Measurements from ENCODE around the gene ZNF605.
"Not testable (repeated sequence)": the region's sequence is repeated elsewhere in the genome, so short reads cannot be mapped to it uniquely, and the experiment has no call there.

Gene ZNF605

DNA sequence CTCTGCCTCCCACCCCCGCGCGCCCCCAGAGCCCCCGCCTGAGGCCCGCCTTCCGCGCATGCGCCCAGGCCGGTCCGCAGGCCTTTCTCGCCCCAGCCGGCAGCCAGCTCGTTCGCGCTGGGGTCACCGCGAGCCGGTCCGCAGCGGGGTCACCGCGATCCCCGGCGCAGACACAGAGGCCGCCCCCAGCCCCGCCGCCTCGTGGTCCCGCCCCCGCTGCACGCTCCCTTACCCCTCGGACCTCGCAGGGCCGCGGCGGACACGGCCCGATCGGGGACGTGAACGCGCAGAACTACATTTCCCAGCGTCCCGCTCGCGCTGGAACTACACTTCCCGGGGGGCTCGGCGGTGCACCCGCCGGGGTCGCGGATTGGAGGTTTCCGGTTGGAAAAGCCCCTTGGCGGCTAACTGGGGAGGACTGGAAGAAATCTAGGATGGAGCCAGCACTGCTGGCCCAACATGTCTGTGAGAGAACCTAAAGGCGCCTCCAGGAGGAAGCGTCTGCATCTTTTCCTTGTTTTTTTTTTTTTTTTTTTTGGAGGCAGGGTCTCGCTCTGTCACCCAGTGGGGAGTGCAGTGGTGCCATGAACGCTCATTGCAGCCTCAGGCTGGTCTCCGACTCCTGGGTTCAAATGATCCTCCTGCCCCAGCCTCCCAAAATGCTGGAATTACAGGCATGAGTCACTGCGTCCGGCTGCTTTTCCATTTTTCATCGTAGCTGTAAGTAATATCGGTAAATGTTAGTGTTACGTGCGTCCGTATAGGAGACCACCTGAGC, at the start of gene ZNF605:
Gene ZNF605 (minus strand): TSS at position 296 of the 778 bp plus-strand sequence. CDS start 10,671 bp downstream, outside the sequence.
- peak; percentile 84 for DNase-seq (ENCODE audit: low spot score)

DNA sequence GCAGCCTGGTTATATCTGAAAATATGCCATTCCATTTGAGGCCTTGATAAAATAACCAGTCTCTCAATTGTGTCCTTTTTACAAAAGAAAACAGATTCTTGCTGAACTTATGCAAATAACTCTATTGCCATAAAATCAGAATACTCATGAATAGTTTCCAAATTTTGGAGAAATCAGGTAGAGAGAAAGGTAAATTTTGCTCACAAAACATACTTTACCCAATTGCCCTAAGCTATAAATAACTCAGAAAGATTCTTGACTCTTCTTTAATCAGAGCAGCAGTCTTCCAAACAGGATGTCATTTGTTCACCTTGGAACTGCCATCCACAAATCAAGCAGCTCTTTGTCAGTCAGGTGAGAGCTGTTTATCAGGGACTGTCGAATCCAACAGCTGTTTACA, 42.6 kb upstream of the ZNF605 start:
- no peak for DNase-seq (ENCODE audit: low spot score)

DNA sequence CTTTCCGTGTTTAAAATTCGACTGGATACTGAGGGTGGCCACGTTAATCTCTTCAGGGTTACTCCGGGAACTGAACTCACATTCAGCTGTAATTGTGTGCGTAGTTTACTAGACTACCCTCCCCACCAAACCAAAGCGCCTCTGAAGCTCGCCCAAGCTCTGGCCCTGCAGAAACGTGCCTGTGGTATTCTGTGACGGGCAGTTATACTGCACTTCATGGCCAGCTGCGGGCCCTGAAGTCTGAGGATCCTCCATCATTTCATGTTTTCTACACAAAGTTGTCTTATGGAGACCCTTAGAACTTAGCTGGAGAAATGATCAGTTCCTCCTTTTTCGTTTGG, 30.7 kb upstream of the ZNF605 start:
- no peak for DNase-seq (ENCODE audit: low spot score)

DNA sequence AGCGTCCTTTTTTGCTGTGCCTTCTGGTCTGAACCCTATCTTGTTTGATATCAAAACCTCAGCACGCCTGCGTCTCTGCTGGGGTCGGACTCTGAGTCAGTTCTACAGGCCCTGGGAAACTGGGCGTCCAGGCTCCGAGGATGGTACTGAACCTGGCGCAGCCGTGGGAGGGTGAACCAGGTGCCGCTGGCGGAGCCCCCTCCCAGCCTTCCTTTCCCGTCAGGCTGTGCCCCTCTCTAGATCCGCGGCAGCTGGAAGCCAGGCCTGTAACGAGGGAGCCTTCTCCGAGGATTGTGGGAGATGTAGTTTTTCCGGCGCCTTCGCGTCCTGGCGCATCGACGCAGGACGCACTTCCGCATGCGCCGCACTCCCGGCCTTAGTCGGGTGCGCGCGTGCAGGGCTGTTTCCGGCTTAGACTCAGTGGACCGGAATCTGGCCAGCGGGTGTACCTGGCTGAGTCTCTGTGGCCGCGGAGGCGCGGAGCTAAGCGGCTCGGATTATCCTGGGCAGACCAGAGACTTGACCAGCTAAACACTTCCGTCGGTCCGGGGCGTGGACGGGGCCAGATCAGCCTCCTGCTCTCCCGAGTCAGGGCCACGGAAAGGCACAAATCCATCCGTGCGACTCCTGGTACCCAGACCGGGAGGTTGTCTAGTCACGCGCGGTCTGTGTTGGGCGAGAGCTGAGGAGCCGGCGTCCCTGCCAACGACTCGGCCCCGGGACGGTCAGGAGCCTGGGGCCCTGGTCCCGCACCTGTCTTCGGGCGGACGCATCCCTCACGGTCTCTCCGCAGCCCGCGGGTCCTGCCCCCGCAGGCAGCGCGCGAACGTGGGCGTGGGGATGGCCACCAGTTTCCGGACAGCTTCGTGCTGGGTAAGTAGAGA, 30.1 kb upstream of the ZNF605 start, which contains the start of gene ZNF26:
Gene ZNF26 (plus strand): TSS at position 367 of the 884 bp plus-strand sequence. CDS start 474 bp downstream, at position 841.
- DNase-seq (ENCODE audit: low spot score): peak; percentile 91

DNA sequence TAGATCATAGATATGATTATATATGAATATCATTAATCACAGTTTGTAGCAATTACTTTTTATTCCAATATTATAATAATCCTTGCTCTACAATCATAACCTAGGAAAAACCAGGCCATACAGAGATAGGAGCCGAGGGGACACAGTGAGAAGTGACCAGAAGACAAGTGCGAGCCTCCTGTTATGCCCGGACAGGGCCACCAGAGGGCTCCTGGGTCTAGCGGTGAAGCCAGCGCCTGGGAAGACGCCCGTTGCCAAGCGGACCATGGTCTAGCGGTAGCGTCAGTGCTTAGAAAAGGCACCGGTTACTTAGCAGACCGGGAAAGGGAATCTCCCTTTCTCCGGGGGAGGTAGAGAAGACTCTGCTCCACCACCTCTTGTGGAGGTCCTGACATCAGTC, 20.8 kb upstream of the ZNF605 start:
- peak; percentile 5 for DNase-seq (ENCODE audit: low spot score)

DNA sequence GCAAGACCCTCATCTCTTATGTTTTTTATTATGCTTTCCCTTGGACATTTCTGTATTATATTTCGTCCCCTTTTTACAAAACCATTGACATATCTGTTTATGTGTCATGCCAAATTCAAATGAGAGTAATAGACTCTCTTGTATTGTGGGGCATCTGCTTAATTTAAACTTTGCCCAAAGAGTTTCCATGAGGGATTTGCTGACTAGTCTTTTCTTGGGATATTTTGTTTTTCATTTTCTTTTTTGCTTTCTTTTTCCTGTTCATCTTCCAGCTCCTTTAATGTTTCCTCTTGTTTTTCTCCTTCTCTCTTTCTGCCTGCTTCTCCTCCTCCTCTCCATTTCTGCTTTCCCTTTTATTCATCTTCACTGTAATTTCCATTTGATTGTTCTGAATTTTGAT, 16.3 kb upstream of the ZNF605 start:
- no peak for DNase-seq (ENCODE audit: low spot score)

DNA sequence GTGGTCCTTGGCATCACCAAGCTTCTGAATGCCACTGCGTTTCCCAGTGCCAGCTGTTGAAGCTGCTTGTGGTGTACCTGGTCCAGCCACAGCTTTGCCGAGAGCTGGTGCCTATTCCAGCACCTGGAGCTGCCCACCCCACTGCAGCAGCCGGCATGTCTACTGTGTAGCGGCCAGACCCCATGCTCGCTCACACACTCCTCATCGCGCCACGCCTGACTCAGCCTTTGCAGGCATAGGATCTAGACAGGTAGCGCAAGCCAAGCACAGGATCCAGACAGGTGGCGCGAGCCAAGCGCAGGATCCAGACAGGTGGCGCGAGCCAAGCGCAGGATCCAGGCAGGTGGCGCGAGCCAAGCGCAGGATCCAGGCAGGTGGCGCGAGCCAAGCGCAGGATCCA, 11.6 kb upstream of the ZNF605 start:
- DNase-seq (ENCODE audit: low spot score): no peak

DNA sequence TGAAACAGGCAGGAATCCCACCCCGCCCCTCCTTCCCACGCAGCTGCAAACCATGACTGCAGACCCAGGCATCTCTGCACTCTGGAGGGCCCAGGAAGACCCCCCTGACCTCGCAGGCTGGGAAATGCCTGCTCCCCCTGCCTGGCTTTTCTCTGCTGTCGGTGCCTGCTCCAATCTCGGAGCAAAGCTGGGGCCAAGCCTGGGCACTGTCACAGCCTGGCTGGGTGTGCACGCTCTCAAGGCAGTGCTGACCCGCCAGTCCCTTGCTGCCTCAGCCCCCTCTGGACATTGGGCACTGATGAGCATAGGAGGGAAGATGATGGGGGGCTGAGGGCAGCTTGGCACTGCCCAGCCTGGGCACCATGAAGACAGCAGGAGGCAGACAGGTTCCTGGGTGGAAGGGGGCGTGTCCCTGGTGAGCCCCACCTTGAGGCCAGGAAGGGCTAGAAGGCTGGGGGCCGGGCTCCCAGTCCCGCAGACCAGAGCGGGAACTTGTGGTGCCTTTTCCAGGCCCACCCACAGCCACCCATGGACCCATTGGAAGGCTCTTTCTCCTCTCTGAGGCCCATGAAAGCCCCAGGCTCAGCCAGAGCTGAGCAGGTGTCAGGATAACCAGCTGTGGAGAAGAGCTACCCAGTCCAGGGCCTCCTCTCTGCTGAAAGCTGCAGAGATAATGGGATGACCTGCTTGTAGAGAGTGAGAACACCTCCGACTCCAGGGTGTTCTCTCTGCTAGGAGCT, 10.7 kb upstream of the ZNF605 start:
- DNase-seq (ENCODE audit: low spot score): no peak

DNA sequence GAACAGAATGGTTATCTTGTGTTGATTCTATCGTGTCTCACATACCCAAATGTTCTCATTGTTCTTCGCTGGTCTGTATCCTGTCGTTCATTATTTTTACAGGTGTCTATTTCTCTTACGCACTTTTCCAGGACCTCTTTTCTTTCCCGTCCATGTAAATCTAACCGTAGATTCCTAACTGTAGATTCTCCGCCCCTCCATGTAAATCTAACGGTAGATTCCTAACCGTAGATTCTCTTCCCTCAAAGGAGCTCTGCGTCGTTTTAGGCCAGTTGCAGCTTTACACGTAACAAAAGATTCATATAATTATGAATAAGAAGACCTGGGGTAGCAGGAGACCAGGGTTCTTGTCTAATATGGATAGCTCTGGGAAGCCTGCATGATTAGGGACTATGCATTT, 9.7 kb upstream of the ZNF605 start:
- no peak for DNase-seq (ENCODE audit: low spot score)

DNA sequence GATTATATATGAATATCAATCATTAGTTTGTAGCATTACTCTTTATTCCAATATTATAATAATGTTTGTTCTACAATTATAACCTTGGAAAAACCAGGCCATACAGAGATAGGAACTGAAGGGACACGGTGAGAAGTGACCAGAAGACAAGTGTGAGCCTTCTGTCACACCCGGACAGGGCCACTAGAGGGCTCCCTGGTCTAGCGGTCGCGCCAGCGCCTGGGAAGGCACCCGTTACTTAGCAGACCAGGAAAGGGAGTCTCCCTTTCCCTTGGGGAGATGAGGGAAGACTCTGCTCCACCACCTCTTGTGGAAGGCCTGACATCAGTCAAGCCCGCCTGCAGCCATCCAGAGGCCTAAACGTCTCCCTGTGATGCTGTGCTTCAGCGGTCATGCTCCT, 7.8 kb upstream of the ZNF605 start:
- not testable (repeated sequence) for DNase-seq (ENCODE audit: low spot score)

DNA sequence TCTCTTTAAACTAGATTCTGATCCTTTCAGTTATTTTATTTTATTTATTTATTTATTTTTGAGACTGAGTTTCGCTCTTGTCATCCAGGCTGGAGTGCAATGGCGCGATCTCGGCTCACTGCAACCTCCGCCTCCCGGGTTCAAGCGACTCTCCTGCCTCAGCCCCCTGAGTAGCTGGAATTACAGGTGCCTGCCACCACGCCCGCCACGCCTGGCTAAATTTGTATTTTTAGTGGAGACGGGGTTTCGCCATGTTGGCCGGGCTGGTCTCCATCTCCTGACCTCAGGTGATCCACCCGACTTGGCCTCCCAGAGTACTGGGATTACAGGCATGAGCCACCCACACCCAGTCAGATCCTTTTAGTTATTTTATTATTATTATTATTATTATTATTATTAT, 5.7 kb upstream of the ZNF605 start:
- DNase-seq (ENCODE audit: low spot score): not testable (repeated sequence)

DNA sequence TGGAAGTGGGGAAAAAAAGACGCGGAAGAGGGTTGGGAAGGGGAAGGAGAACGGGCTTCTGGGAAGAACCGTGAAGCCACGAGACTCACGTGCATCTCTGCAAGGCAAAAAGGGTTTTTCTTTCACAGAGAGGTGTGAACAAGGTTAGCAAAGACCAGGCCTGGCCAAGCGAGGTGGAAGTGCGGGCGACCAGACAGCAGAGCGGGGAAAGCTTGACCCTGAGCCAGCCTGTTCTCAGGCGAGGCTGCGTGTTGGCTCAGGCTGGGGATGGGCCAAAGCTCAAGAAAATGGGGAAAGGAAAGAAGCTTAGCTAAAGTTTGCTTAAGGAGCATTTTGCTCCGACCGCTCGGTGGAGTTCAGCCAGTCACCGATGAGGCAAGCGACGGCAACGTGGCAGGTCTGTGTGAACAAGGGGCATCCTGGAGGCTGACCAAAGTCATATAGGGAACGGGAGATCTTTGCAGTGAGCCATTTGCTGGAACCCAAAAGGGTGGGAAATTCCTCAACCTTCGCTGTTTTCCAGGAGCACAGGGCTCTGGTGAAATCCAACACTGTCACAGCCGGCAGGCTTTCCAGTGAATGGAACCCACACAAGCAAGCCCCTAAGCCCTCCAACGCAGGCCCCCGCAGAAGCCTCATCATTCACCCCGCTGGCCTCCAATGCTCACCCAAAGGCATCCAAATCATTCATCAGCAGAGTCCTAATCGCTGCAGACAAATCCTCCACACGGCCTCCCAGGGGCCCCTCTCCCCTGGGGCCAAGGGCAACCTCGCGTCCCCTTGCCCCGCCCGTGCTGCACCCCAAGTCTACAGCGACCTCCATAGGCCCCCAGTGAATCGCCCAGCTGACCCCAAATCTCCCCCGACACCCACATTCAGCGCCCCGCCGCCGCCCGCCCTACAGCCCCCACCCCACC, 754 bp downstream of the ZNF605 start:
- DNase-seq (ENCODE audit: low spot score): peak; percentile 2

DNA sequence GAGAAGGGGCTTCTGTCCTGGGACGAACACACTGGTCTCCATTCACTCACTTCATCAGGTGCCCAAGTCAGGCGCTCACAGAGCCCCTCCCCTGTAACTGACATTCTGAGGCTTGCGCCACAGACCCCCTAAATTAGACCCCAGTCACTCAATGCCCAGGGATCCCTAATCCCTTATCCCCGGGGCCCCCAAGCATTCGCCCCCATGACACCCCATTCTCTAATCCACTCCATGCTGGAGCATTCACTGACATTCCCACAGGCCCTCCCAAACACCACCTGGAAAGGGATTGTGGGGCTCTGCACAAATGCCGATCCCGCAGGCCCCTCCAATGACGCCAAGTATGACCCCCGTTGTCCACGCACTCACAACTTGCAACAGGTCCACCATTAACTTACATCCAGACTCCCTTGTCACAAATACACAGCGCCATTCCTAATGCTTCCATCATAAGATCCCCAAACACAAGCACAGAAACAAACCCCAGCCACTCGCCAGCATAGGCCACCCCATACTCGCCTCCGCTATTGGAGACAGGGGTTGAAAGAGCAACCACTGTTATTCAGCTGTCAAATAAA, 1.5 kb downstream of the ZNF605 start:
- no peak for DNase-seq (ENCODE audit: low spot score)

DNA sequence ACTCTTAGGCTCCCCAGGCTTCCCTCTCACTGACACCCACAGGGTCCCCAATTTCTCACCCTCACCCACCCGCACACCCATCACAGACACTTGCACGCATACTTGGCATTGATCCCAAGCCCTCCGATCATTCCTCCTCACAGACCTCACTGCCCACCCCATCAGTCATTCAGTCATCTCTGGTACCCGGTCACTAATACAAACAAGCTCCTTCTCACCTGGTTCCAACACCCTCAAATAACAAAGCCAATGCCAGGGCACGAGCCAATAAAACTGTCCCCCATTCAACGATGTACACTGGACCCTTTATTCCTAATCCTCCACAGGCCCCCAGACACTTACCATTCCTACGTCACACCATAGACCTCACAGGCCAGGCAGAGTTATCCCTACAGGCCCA, 2.3 kb downstream of the ZNF605 start:
- DNase-seq (ENCODE audit: low spot score): no peak

DNA sequence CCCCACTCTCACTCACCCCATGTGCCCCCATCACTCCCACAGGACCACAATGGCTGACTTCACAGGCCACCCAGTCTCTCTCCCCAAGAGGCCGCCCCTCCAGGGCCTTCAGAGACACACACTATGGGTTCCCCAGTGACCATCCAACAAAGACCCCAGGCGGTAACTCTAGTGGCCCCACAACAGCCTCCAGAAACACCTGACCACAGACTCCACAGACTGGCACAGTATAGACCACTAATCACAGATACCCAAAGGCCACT, 3.0 kb downstream of the ZNF605 start:
- DNase-seq (ENCODE audit: low spot score): no peak

DNA sequence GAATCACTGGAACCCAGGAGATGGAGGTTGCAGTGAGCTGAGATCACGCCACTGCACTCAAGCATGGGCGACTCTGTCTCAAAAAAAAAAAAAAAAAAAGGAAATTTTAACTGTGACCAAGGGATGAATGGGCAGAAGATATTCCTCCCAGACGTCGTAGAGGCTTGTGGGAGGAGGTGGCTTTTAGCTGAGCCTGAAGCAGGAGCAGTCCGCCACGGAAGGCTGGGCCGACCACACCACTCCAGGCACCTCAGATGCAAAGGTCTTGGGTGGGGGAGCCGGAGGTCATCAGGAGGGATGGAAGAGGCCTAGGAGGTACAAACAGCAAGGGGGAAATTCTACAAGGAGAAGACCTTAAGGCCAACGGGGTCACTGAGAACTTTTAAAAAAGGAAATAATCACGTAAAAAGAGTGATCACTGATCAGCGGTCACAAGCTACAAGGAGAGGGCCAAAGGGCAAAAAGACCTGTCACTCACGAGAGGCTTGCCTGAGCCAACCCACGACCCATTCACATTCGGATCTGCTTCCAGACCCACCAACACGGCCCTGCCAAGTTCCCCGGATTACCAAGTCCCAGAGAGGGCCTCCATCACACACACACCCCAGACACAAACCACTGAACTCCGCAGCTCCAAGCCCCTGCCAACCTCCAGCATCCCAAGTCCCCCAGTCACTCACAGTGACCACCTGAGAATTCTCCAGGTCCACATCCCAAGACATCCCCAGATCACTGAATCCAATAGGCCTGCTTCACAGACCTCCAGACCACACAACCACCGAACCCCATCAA, 3.5 kb downstream of the ZNF605 start:
- no peak for DNase-seq (ENCODE audit: low spot score)

DNA sequence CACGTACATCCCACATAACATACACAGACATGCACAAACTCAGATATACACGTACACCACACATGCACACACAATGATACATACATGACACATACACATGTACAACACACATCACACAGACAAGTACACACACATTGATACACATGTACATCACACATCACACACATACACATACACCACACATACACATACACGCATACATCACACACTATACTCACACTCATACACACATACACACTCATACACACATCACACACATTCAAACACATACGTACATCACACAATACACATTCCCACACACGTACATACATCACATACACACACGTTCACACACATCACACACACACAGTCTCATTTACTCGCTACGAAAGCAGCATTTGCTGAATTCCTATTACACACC, 4.5 kb downstream of the ZNF605 start:
- DNase-seq (ENCODE audit: low spot score): no peak

DNA sequence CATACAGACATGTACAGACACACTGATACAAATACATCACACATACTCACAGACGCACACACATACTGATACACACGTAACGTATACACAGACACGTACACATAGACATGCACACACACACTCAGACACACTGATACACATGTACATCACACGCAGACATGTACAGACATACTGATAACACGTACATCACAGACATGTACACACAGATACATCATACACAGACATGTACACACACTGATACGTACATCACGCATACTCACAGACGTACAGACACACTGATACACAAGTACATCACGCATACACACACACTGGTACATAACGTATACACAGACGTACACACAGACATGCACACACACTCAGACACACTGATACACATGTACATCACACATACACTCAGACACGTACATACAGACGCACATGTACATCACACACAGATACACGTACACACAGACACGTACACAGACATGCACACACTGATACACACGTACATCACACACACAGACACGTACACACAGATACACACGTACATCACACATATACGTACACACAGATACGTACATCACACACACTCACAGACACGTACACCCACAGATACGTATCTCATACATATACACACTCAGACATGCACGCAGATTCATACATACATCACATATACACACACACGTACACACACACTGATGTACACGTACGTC, 5.1 kb downstream of the ZNF605 start:
- no peak for DNase-seq (ENCODE audit: low spot score)

DNA sequence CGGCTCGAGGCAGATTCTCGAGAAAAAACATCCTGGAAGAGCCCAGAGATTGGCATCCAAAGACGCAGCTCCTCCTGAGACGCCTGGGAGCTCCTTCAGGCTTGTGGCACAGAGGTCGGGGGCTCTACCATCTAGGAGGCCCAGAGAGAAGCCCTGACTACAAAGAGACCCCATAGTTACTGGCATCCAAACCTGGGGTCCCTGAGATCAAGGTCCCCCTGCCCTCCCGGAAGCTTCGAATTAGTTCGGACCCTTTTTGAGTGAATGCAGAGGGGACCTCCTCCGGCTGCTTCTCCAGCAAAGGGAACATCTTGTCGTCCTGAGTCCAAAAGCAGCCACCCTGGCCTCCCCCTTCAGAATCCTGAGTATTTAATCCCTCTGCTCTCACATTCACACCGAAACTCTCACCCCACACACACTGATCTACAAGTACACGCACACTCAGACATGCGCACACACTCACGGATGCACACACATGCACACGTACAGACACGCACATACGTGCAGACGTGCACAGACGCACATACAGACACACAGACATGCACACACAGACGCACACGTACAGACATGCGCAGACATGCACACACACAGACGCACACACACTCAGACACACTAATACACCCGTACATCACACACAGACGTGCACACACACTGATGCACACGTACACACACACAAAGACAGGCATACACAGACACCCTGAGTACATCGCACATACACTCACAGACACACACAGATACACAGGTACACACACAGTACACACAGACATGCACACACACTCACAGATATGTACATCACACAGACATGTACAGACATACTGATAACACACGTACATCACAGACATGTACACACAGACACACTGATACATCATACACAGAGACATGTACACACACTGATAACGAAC, 5.9 kb downstream of the ZNF605 start:
- DNase-seq (ENCODE audit: low spot score): no peak

All from activated CD4-positive, alpha-beta T cell treated with anti-CD3 and anti-CD28 coated beads, Interleukin-2, Interleukin-4, amounts not matched to agents 100 ng/mL and 50 ng/mL, durations not matched to agents 16 hours and 8 hours (primary cell).